Activated CD4-positive, CD25-positive, alpha-beta regulatory T cell treated with anti-CD3 and anti-CD28 coated beads, Interleukin-2, amount 50 U/mL, for 24 hours (primary cell): Measurements from ENCODE around the gene CYP1A2.
"Not testable (repeated sequence)": the region's sequence is repeated elsewhere in the genome, so short reads cannot be mapped to it uniquely, and the experiment has no call there.

Source experiments
- ATAC-seq, 2 donors: fragments of 150-1000 bp; cut with Tn5 transposase; one replicate each; pipeline ENCODE4 v1.10.0; 2021; ENCODE audit warnings: mild to moderate bottlenecking in 1 of 2, moderate library complexity in 1 of 2

The CYP1A2 gene

GRCh38 chr15:74777769-74778598, 29.3 kb downstream of the CYP1A2 start:
- no peak for ATAC-seq

GRCh38 chr15:74778599-74778970, 29.9 kb downstream of the CYP1A2 start:
- no peak for ATAC-seq

DNA sequence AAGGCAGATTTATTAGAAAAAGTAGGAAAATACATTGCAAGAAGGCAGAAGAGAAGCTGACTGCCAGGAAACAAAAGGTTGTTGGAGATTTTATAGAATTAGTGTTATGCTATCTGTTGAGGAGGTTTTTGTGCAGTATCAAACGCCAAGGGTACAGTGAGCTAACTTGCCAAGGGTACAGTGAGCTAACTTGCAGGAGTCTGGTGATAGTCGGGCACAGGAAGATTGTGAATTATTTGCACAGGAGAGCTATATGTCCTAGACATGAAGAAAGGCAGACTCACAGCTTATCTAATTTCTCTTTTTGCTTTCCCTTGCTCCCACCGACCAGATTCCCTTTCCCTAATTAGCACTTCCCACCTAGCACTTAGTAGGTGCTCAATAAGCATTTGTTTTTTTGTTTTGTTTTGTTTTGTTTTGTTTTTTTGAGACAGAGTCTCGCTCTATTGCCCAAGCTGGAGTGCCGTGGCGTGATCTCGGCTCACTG, 30.6 kb downstream of the CYP1A2 start:
- no peak for ATAC-seq

DNA sequence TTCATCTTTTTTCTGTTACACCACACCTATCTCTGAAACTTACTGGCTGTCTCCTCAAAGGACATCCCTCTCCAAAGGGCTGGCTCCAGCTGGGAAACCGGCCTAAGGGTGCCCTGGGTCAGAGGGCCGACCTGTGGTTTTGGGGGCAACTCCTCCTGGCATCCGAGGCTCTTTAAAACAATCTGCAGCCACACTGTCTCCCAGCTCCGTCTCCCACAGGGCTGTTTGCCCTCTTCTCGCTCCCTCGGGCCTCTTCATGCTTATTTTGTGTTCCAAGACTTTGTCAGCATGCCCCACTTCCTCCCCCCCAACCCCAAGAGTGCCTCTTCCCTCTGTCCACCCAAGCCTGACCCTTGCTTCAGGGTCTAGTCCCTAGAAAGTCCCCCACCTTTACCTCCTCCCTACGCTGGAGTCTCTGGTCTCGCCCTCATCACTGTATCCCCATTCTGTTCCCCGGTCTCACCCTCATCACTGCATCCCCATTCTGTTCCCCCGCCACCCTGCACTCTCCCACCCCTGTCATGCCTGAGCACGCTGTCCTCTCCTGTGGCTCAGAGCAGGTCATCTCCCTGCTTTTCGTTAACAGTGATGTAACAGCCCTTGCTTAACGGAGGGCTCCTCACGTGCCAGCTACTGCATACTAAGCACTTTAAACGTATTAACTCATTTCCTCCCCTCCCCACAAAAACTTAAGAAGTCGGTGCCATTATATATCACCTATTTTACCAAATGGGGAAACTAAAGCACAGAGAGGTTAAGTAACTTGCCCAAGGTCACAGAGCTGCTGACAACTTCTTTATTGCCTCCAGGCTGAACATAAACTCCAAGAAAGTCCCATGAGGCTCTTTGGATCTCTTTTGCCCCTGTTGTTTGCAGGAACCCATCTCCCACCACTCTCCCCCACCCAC, 32.1 kb downstream of the CYP1A2 start:
- peak; percentile 56 to 62 for ATAC-seq

DNA sequence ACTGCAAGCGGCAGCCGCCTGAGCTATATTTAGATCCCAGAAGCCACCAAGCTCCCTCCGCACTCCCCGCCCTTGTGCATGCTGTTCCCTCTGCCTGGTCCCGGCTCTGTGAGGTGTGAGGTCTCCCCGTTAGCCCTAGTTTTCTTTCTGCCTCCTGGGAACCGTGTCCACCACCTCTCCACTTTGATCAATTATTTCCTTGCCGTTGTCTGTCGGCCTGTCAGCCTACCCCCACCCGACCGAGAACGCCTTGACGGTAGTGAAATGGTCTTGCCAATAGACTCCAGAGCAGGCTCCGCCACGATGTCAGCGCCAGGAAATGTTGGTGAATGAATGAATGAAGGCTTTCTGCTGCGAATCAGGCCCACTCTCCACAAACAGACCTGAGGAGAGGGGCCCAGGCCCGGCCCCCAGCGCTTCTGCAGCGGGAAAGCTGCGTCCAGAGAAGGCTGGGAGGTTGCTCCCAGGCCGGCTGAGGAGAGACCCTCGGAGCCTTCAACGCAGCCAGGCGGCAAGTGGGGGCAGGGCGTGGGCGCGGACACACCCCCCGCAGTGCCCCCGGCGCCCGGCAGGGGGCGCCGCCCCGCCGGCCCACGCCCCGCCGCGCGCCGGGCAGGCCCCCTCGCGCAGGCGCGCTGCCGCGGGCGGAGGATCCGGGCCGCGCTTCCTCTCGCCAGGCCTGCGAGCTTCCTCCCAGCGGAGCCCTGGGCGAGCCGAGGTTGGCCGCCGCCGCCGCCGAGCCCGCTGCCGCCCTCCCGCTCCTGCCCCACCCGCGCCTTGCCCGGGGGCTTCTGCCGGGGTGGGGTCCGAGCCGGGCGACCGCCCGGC, 33.0 kb downstream of the CYP1A2 start, which contains the start of gene CSK:
CSK (plus strand) TSS at position 650 of the 828 bp plus-strand sequence. CDS start 16,218 bp downstream, outside the sequence.
- peak; percentile 44 to 55 for ATAC-seq

GRCh38 chr15:74782259-74783071, 33.8 kb downstream of the CYP1A2 start:
- peak; percentile 8 to 15 for ATAC-seq

DNA sequence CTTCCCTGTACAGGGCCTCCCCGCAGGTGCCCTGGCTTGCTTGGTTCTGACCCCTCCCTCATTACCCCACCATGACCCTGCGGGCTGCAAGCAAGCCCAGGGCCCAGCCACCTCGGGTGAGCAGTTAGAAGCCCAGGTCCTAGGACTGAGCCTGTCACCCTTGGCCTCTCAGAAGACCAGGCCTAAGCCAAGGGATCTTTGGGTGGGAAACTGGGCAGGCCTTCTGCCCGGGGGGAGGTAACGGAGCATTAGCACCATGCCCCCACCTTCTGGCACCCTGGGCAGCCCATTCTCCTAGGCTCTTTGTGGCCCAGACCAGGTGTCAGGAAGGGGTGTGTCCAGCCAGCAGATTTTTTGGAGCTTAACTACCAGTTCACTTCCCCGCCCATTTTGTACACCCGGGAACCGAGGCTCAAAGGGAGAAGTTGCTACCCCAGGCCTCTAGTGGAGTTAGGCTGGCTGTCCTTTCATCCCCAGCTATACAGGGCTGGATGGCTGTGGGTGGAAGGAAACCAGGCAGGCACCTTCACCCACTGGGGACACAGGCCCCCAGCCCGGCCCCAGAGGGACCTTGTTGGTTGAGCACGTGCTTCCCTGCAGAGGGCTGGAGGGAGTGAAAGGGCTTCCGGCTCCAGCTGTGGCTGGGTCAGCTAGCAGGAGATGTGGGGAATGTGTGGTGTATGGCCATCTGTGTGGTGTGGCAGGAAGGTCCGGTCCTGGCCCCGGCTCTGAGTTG, 34.6 kb downstream of the CYP1A2 start:
- ATAC-seq: no peak

DNA sequence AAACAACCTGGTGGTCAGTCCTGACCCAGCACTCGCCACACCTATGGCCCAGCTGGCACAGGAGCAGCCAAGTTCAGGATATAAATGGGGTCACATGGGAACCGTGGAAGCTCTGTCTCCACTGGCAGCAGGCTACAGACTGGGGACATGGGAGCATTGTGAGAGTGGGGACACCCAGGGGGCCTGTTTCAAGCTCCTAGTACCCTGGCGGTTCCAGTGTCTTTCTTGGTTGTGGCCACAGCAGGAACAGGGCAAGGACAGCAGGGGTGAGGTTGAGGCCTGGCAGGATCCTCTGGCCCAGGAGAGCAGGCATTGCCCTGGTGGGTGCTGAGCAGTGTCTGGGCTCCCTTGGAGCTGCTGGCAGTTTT, 35.1 kb downstream of the CYP1A2 start:
- no peak for ATAC-seq

GRCh38 chr15:74784426-74785193, 36.0 kb downstream of the CYP1A2 start:
- no peak for ATAC-seq

- ATAC-seq: no peak
Measured at GRCh38 chr15:74785194-74786032, 36.8 kb downstream of the CYP1A2 start.

GRCh38 chr15:74786081-74786480, 37.4 kb downstream of the CYP1A2 start:
- not testable (repeated sequence) for ATAC-seq

GRCh38 chr15:74786551-74787165, 38.0 kb downstream of the CYP1A2 start:
- ATAC-seq: no peak

DNA sequence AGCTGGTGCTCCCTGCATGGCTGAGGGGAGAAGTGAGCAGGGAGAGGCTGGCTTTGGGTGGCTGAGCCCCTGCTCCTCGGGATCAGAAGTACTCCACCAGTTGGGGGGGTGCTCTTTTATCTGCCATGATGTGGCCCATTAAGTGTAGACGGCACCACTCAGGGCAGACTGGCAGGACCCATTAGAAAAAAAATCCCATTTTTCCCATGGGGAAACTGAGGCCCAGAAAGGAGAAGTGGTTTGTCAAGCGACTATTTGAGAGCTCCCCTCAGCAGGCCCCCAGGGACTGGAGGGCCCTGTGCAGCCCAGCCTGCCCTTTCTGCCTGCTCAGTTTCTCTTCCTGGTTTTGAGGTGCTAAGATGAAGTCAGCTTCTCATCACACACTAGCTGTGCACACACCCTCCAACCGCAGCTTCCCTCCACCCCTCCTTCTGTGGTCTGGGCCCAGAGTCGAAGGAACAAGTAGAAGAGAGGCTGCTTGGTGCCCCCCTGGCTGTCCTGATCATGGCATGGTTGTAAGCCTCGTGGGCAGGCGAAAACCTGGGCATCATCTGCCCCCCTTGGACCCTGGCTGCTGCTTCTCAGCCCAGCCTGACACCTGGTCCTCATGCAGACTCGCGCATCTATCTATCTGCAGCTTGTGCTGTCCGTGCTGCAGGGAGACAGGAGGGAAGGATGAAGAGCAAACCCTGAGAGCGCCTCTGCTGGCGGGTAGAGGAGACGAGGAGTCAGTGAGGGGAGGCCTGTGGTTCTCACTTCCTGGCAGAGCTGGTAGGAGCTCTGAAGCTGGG, 38.8 kb downstream of the CYP1A2 start:
- ATAC-seq: peak; percentile 78 to 81

GRCh38 chr15:74788042-74788682, 39.5 kb downstream of the CYP1A2 start:
- ATAC-seq: no peak

DNA sequence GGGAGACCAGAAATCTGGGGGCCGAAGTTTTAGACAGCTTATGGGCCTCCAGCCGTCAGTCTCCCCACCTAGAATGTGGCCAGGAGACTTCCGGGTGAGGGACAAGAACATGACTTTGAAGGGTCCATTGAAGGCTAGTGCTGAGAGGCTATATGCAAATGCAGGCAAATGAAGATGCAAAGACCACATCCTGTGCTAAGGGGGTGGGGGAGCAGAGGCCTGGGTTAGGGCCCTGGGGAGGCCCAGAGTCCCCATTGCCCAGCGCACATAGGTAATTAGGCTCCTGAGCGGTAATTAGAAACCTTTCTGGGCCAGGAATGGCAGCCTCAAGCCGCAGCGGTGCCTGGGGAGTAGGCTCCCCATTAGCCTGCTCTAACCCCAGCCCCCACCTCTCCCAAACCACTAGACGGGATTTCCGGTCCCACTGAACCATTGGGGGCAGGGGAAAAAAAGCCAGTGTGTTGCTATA, 40.1 kb downstream of the CYP1A2 start:
- peak; percentile 5 to 6 for ATAC-seq

GRCh38 chr15:74789171-74789631, 40.6 kb downstream of the CYP1A2 start:
- no peak for ATAC-seq

DNA sequence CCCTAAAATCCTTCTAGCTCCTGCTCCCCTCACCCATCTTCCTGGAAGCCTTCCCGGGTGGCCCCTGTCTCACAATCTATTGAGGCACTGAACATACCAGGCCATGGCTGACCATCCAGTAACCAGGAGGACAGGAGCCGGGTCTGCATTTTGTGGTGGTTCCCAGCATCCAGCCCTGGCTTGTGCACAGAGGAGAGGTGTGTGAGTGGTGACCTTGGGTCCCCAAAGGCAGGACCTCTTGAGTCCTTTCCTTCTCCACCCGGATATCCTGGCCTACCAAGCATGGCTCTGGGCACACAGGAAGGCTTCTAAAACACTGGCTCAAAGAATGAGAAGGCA, 41.1 kb downstream of the CYP1A2 start:
- no peak for ATAC-seq
